HEK293 (cell line): ENCODE measurements around the gene ACAA2.

Experiments used
- CTCF ChIA-PET: fragments of 350-600 bp; formaldehyde crosslinking; extraction: SDS; loops from one replicate; lab custom pipeline; 2021; ENCODE audit warnings: antibody characterized with exemption; lab: Yijun Ruan, JAX
- POLR2A ChIA-PET: fragments of 300-600 bp; formaldehyde crosslinking; extraction: SDS; loops from one replicate; lab custom pipeline; 2020; ENCODE audit warnings: antibody characterized with exemption, inconsistent platforms; lab: Yijun Ruan, JAX
- H3K27ac ChIP-seq: fragments of 200-500 bp; sonication (Bioruptor generic); 2 replicates; pipeline ENCODE4 v1.5.1; 2014; ENCODE audit warnings: low read depth, low read length, control low read depth, inconsistent platforms; ENCODE audit errors: extremely low read depth
- H3K36me3 ChIP-seq, 2 experiments: fragments of 200-500 bp in 1 of 2; sonication (Bioruptor generic) in 1 of 2; 1 replicate in 1 of 2; 2 replicates in 1 of 2; pipeline ENCODE4 v1.5.1; 2014 to 2017; ENCODE audit warnings: inconsistent platforms in 2 of 2, low read length in 2 of 2; ENCODE audit not compliant: control insufficient read depth in 2 of 2, insufficient read depth in 1 of 2
- H3K4me1 ChIP-seq: fragments of 200-500 bp; sonication (Bioruptor generic); 2 replicates; pipeline ENCODE4 v1.5.1; 2014; ENCODE audit warnings: mild to moderate bottlenecking, low read length, inconsistent platforms; ENCODE audit not compliant: control insufficient read depth, insufficient read depth
- H3K4me3 ChIP-seq: 2 replicates; pipeline ENCODE4 v1.5.1; 2011; ENCODE audit warnings: low read depth, mild to moderate bottlenecking, control low read depth, low read length, moderate library complexity
- H3K9me3 ChIP-seq: fragments of 200-500 bp; sonication (Bioruptor generic); 2 replicates; pipeline ENCODE4 v1.5.1; 2014; ENCODE audit warnings: low read depth, low read length, inconsistent platforms; ENCODE audit not compliant: control insufficient read depth, insufficient read depth
- GLI2 ChIP-seq: fragments of 450-650 bp; formaldehyde crosslinking; IDR thresholded peaks from 2 replicates; pipeline ENCODE4; 2017; ENCODE audit warnings: missing biosample characterization, missing genetic modification characterization, low read depth, borderline replicate concordance
- MEIS1 ChIP-seq: sonication (generic); formaldehyde crosslinking; IDR thresholded peaks from 2 replicates; pipeline ENCODE4 v1.8.1; 2022; ENCODE audit warnings: missing genetic modification reagents, mild to moderate bottlenecking, borderline replicate concordance
- MYNN ChIP-seq: fragments of 450-650 bp; formaldehyde crosslinking; IDR thresholded peaks from 2 replicates; pipeline ENCODE4 v1.5.1; 2016; ENCODE audit warnings: missing biosample characterization, missing genetic modification characterization, borderline replicate concordance
- OSR2 ChIP-seq: fragments of 450-650 bp; formaldehyde crosslinking; IDR thresholded peaks from 2 replicates; pipeline ENCODE4 v1.5.1; 2016; ENCODE audit warnings: missing biosample characterization, missing genetic modification characterization
- SCRT2 ChIP-seq: fragments of 450-650 bp; formaldehyde crosslinking; IDR thresholded peaks from 2 replicates; pipeline ENCODE4 v1.5.1; 2016; ENCODE audit warnings: missing biosample characterization, missing genetic modification characterization
- TRIM28 ChIP-seq: IDR thresholded peaks from 2 replicates; pipeline ENCODE4 v1.6.1; 2011; ENCODE audit warnings: low read length, control low read depth, borderline replicate concordance
- ZFHX2 ChIP-seq: fragments of 450-650 bp; formaldehyde crosslinking; conservative IDR thresholded peaks from 2 replicates; pipeline ENCODE4 v1.5.1; 2016; ENCODE audit warnings: missing biosample characterization, missing genetic modification characterization
- ZNF10 ChIP-seq: fragments of 450-650 bp; formaldehyde crosslinking; IDR thresholded peaks from 2 replicates; pipeline ENCODE4 v1.5.1; 2017; ENCODE audit warnings: missing biosample characterization, missing genetic modification characterization
- ZNF121 ChIP-seq: fragments of 450-650 bp; formaldehyde crosslinking; IDR thresholded peaks from 2 replicates; pipeline ENCODE4 v1.5.1; 2016; ENCODE audit warnings: missing biosample characterization, missing genetic modification characterization
- ZNF132 ChIP-seq: fragments of 450-650 bp; formaldehyde crosslinking; IDR thresholded peaks from 2 replicates; pipeline ENCODE4 v1.5.1; 2017; ENCODE audit warnings: missing biosample characterization, missing genetic modification characterization, borderline replicate concordance
- ZNF174 ChIP-seq: fragments of 450-650 bp; formaldehyde crosslinking; IDR thresholded peaks from 2 replicates; pipeline ENCODE4 v1.5.0; 2017; ENCODE audit warnings: missing biosample characterization, mild to moderate bottlenecking, missing genetic modification characterization
- ZNF341 ChIP-seq: fragments of 450-650 bp; formaldehyde crosslinking; IDR thresholded peaks from 2 replicates; pipeline ENCODE4; 2016; ENCODE audit warnings: low read depth, missing biosample characterization, missing genetic modification characterization
- ZNF521 ChIP-seq: fragments of 450-650 bp; formaldehyde crosslinking; IDR thresholded peaks from 2 replicates; pipeline ENCODE4 v1.5.1; 2017; ENCODE audit warnings: missing biosample characterization, mild to moderate bottlenecking, missing genetic modification characterization
- ZNF624 ChIP-seq: fragments of 450-650 bp; formaldehyde crosslinking; IDR thresholded peaks from 2 replicates; pipeline ENCODE4 v1.5.1; 2017; ENCODE audit warnings: missing biosample characterization, missing genetic modification characterization
- ZNF837 ChIP-seq: fragments of 450-650 bp; formaldehyde crosslinking; IDR thresholded peaks from 2 replicates; pipeline ENCODE4 v1.5.1; 2016; ENCODE audit warnings: missing biosample characterization, missing genetic modification characterization
- TF ChIP-seq, protein P1 (sequence below): fragments of 450-650 bp; IDR thresholded peaks from 2 replicates; pipeline ENCODE4 v1.5.1; 2018; ENCODE audit warnings: missing biosample characterization, mild to moderate bottlenecking, missing genetic modification characterization
- TF ChIP-seq, protein P2 (sequence below): fragments of 450-650 bp; formaldehyde crosslinking; IDR thresholded peaks from 2 replicates; pipeline ENCODE4 v1.5.1; 2016; ENCODE audit warnings: missing biosample characterization, missing genetic modification characterization
- TF ChIP-seq, protein P3 (sequence below): fragments of 450-650 bp; formaldehyde crosslinking; IDR thresholded peaks from 2 replicates; pipeline ENCODE4 v1.5.1; 2016; ENCODE audit warnings: missing biosample characterization, missing genetic modification characterization
- TF ChIP-seq, protein P4 (sequence below): fragments of 450-650 bp; formaldehyde crosslinking; IDR thresholded peaks from 2 replicates; pipeline ENCODE4 v1.5.1; 2016; ENCODE audit warnings: missing biosample characterization, missing genetic modification characterization, low read depth
- TF ChIP-seq, protein P5 (sequence below): fragments of 450-650 bp; IDR thresholded peaks from 2 replicates; pipeline ENCODE4 v1.5.1; 2018; ENCODE audit warnings: missing biosample characterization, missing genetic modification characterization

Gene ACAA2

DNA sequence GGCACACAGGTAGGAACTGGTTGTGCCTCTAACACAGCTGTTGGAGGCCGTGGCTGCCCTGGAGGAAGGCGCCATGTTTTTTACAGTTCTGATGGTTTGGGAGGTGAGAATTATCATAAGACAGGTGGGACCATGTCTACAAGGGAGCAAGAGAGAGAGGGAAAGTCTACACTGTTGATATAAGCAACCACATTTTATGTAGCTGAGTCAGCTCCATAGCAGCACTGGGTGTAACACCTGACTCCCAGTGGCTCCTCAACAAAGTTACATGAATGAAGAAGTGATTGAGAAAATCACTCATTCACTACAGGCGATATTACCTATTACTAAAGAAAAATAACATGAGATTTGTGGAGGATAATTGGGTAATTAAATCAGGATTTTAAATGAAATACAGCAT lies 41.3 kb upstream of the ACAA2 start:
- no peaks in the 10 kb centered on the region for H3K36me3 ChIP-seq
- TF ChIP-seq ZNF341 (tag by site-specific recombination), result no peak
- no peak for TF ChIP-seq GLI2 (tag by site-specific recombination)
- TF ChIP-seq ZNF10 (tag by site-specific recombination), result no peak
- TF ChIP-seq ZNF837 (tag by site-specific recombination), result no peak
- TF ChIP-seq, protein P1, sequence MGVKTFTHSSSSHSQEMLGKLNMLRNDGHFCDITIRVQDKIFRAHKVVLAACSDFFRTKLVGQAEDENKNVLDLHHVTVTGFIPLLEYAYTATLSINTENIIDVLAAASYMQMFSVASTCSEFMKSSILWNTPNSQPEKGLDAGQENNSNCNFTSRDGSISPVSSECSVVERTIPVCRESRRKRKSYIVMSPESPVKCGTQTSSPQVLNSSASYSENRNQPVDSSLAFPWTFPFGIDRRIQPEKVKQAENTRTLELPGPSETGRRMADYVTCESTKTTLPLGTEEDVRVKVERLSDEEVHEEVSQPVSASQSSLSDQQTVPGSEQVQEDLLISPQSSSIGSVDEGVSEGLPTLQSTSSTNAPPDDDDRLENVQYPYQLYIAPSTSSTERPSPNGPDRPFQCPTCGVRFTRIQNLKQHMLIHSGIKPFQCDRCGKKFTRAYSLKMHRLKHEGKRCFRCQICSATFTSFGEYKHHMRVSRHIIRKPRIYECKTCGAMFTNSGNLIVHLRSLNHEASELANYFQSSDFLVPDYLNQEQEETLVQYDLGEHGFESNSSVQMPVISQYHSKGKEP (tag by site-specific recombination), result no peak
- no peak for TF ChIP-seq OSR2 (tag by site-specific recombination)
- TF ChIP-seq MYNN (tag by site-specific recombination), result no peak
- no peak for TF ChIP-seq TRIM28
- TF ChIP-seq, protein P2, sequence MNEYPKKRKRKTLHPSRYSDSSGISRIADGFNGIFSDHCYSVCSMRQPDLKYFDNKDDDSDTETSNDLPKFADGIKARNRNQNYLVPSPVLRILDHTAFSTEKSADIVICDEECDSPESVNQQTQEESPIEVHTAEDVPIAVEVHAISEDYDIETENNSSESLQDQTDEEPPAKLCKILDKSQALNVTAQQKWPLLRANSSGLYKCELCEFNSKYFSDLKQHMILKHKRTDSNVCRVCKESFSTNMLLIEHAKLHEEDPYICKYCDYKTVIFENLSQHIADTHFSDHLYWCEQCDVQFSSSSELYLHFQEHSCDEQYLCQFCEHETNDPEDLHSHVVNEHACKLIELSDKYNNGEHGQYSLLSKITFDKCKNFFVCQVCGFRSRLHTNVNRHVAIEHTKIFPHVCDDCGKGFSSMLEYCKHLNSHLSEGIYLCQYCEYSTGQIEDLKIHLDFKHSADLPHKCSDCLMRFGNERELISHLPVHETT (tag by site-specific recombination), result no peak
- no peak for TF ChIP-seq ZNF521 (tag by site-specific recombination)
- TF ChIP-seq ZNF624 (tag by site-specific recombination), result no peak
- TF ChIP-seq ZNF132 (tag by site-specific recombination), result no peak
- TF ChIP-seq, protein P3, sequence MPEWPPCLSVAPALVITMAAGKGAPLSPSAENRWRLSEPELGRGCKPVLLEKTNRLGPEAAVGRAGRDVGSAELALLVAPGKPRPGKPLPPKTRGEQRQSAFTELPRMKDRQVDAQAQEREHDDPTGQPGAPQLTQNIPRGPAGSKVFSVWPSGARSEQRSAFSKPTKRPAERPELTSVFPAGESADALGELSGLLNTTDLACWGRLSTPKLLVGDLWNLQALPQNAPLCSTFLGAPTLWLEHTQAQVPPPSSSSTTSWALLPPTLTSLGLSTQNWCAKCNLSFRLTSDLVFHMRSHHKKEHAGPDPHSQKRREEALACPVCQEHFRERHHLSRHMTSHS (tag by site-specific recombination), result no peak
- no peak for TF ChIP-seq SCRT2
- TF ChIP-seq ZFHX2 (tag by site-specific recombination), result no peak
- no peak for TF ChIP-seq ZNF121 (tag by site-specific recombination)
- TF ChIP-seq MEIS1, result no peak
- TF ChIP-seq, protein P4, sequence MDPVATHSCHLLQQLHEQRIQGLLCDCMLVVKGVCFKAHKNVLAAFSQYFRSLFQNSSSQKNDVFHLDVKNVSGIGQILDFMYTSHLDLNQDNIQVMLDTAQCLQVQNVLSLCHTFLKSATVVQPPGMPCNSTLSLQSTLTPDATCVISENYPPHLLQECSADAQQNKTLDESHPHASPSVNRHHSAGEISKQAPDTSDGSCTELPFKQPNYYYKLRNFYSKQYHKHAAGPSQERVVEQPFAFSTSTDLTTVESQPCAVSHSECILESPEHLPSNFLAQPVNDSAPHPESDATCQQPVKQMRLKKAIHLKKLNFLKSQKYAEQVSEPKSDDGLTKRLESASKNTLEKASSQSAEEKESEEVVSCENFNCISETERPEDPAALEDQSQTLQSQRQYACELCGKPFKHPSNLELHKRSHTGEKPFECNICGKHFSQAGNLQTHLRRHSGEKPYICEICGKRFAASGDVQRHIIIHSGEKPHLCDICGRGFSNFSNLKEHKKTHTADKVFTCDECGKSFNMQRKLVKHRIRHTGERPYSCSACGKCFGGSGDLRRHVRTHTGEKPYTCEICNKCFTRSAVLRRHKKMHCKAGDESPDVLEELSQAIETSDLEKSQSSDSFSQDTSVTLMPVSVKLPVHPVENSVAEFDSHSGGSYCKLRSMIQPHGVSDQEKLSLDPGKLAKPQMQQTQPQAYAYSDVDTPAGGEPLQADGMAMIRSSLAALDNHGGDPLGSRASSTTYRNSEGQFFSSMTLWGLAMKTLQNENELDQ (tag by site-specific recombination), result no peak
- TF ChIP-seq, protein P5, sequence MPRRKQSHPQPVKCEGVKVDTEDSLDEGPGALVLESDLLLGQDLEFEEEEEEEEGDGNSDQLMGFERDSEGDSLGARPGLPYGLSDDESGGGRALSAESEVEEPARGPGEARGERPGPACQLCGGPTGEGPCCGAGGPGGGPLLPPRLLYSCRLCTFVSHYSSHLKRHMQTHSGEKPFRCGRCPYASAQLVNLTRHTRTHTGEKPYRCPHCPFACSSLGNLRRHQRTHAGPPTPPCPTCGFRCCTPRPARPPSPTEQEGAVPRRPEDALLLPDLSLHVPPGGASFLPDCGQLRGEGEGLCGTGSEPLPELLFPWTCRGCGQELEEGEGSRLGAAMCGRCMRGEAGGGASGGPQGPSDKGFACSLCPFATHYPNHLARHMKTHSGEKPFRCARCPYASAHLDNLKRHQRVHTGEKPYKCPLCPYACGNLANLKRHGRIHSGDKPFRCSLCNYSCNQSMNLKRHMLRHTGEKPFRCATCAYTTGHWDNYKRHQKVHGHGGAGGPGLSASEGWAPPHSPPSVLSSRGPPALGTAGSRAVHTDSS (tag by site-specific recombination), result no peak
- no peak for TF ChIP-seq ZNF174
- no peak overlapping the region for H3K4me3 ChIP-seq
- H3K4me1 ChIP-seq, result peaks cover 7% of the 10 kb centered on the region
- H3K9me3 ChIP-seq, result no peaks in the 10 kb centered on the region
- H3K27ac ChIP-seq, result no peak overlapping the region
- CTCF ChIA-PET, result interaction anchor here (0.6 to 10.8 kb wide), 4 partner anchors 17 to 676 kb away, joined by 3 to 169 read pairs (median 5); no protein-coding TSS in a partner anchor
- POLR2A ChIA-PET, result no interaction called here
